Neuronal stem cell (in vitro differentiated cells): Measurements from ENCODE around the gene KCNA10.

Experiments
- DNase-seq: peaks from one replicate; pipeline ENCODE4 v3.0.0-alpha.2; 2013; ENCODE audit warnings: low spot score
- H2AFZ ChIP-seq: one replicate; pipeline ENCODE4 v1.6.1; 2013; ENCODE audit warnings: mild to moderate bottlenecking, low read length, inconsistent platforms
- H2AK5ac ChIP-seq: 2 replicates; pipeline ENCODE4 v1.6.1; 2013; ENCODE audit warnings: low read depth, mild to moderate bottlenecking, inconsistent platforms, low read length, moderate library complexity, mixed read lengths
- H2BK120ac ChIP-seq: 2 replicates; pipeline ENCODE4 v1.6.1; 2013; ENCODE audit warnings: low read depth, mild to moderate bottlenecking, inconsistent platforms, low read length, moderate library complexity, mixed read lengths
- H2BK12ac ChIP-seq: one replicate; pipeline ENCODE4 v1.6.1; 2013; ENCODE audit warnings: low read length, inconsistent platforms
- H2BK15ac ChIP-seq: 2 replicates; pipeline ENCODE4 v1.6.1; 2013; ENCODE audit warnings: mild to moderate bottlenecking, low read length, inconsistent platforms, mixed read lengths
- H2BK5ac ChIP-seq: one replicate; pipeline ENCODE4 v1.6.1; 2013; ENCODE audit warnings: inconsistent platforms, mild to moderate bottlenecking, low read length, moderate library complexity
- H3K14ac ChIP-seq: one replicate; pipeline ENCODE4 v1.6.1; 2013; ENCODE audit warnings: low read length, inconsistent platforms
- H3K18ac ChIP-seq: 2 replicates; pipeline ENCODE4 v1.6.1; 2013; ENCODE audit warnings: low read length, inconsistent platforms
- H3K23ac ChIP-seq: 2 replicates; pipeline ENCODE4 v1.6.1; 2013; ENCODE audit warnings: low read depth, mild to moderate bottlenecking, mixed read lengths, low read length, inconsistent platforms; ENCODE audit not compliant: poor library complexity
- H3K27ac ChIP-seq: replicated peaks from 3 replicates; pipeline ENCODE4 v1.5.1; 2013; ENCODE audit warnings: low read length, inconsistent platforms
- H3K27me3 ChIP-seq, 3 experiments: 2 replicates each; pipeline ENCODE4 v1.6.1; 2013; ENCODE audit warnings: low read length in 3 of 3, mild to moderate bottlenecking in 2 of 3, inconsistent platforms in 1 of 3, low read depth in 1 of 3, mixed read lengths in 1 of 3, moderate library complexity in 1 of 3; ENCODE audit not compliant: control insufficient read depth in 3 of 3, insufficient read depth in 3 of 3
- H3K36me3 ChIP-seq, 2 donors: replicated peaks in 1 of 2; 2 replicates each; pipeline ENCODE4 v1.6.1; 2013; ENCODE audit warnings: low read length in 2 of 2; ENCODE audit not compliant: control insufficient read depth in 2 of 2, insufficient read depth in 2 of 2
- H3K4ac ChIP-seq: 2 replicates; pipeline ENCODE4 v1.6.1; 2013; ENCODE audit warnings: inconsistent platforms, mild to moderate bottlenecking, low read length, moderate library complexity
- H3K4me1 ChIP-seq, 2 donors: 1 replicate in 1 of 2; 2 replicates in 1 of 2; pipeline ENCODE4 v1.6.1; 2013; ENCODE audit warnings: low read length in 2 of 2, low read depth in 1 of 2; ENCODE audit not compliant: control insufficient read depth in 2 of 2, insufficient read depth in 1 of 2
- H3K4me2 ChIP-seq: one replicate; pipeline ENCODE4 v1.6.1; 2013; ENCODE audit warnings: mild to moderate bottlenecking, low read length, inconsistent platforms; ENCODE audit not compliant: insufficient read depth, poor library complexity, severe bottlenecking
- H3K4me3 ChIP-seq, 2 donors: 2 replicates each; pipeline ENCODE4 v1.5.1; 2013; ENCODE audit warnings: low read length in 2 of 2, mild to moderate bottlenecking in 2 of 2, inconsistent platforms in 1 of 2, moderate library complexity in 1 of 2
- H3K79me1 ChIP-seq: one replicate; pipeline ENCODE4 v1.6.1; 2013; ENCODE audit warnings: low read depth, mild to moderate bottlenecking, inconsistent platforms, low read length, moderate library complexity
- H3K9ac ChIP-seq: one replicate; pipeline ENCODE4 v1.6.1; 2013; ENCODE audit warnings: mild to moderate bottlenecking, low read depth, low read length, inconsistent platforms; ENCODE audit not compliant: poor library complexity
- H3K9me3 ChIP-seq, 2 donors: replicated peaks in 1 of 2; 2 replicates each; pipeline versions ENCODE3 to v1.6.1; 2013; ENCODE audit warnings: low read length in 2 of 2, mild to moderate bottlenecking in 2 of 2, inconsistent platforms in 1 of 2, low read depth in 1 of 2, mixed read lengths in 1 of 2, moderate library complexity in 1 of 2; ENCODE audit not compliant: control insufficient read depth in 2 of 2, insufficient read depth in 1 of 2
- H4K8ac ChIP-seq: one replicate; pipeline ENCODE4 v1.6.1; 2013; ENCODE audit warnings: low read depth, mild to moderate bottlenecking, inconsistent platforms, low read length, moderate library complexity
- H4K91ac ChIP-seq: one replicate; pipeline ENCODE4 v1.6.1; 2013; ENCODE audit warnings: low read length, low read depth, mild to moderate bottlenecking, inconsistent platforms; ENCODE audit not compliant: poor library complexity
- WGBS, 2 donors: extraction: QIAGEN DNeasy Blood & Tissue Kit; methylation state at CpG; one replicate each; pipeline ENCODE4 v1.1.7; 2013; ENCODE audit warnings: missing lambda C conversion rate in 2 of 2, mixed read lengths in 1 of 2; ENCODE audit not compliant: insufficient read length in 2 of 2, insufficient replicate concordance in 1 of 2; ENCODE audit errors: extremely low coverage in 2 of 2; 5-methylcytosine and 5-hydroxymethylcytosine counted together

The KCNA10 gene

GRCh38 chr1:110495926-110496600 is 22.9 kb downstream of the KCNA10 start:
- Histone ChIP-seq H3K27me3 (peaks cover 0 to 3% (median 0%) of the 10 kb centered on the region in 3 experiments), H2BK5ac (no peak overlapping the region), H4K8ac (no peak overlapping the region), H3K4me2 (no peak overlapping the region), H3K23ac (no peak overlapping the region), H3K79me1 (no peaks in the 10 kb centered on the region), H3K4ac (no peak overlapping the region), H2BK15ac (no peak overlapping the region), H3K14ac (no peak overlapping the region), H3K4me1 (peaks cover 0 to 12% of the 10 kb centered on the region in 2 donors), H3K9me3 (no peaks in the 10 kb centered on the region), H2AFZ (no peak overlapping the region), H3K27ac (no peak overlapping the region), H2AK5ac (no peak overlapping the region), H2BK12ac (no peak overlapping the region), H3K36me3 (no peaks in the 10 kb centered on the region), H3K4me3 (no peak overlapping the region), H4K91ac (no peak overlapping the region), H3K18ac (no peak overlapping the region), H2BK120ac (no peak overlapping the region), H3K9ac (no peak overlapping the region)
- WGBS, 2 donors = no CpG with 5 or more reads among the region's 8 CpGs
- peak; percentile 81 for DNase-seq

- Histone ChIP-seq H2AFZ (peak overlapping the region; percentile 51), H3K27ac (no peak overlapping the region), H2AK5ac (no peak overlapping the region), H2BK15ac (no peak overlapping the region), H3K9me3 (no peaks in the 10 kb centered on the region), H3K14ac (no peak overlapping the region), H3K4me1 (peaks cover 0 to 12% of the 10 kb centered on the region in 2 donors), H3K79me1 (no peaks in the 10 kb centered on the region), H2BK120ac (no peak overlapping the region), H4K8ac (no peak overlapping the region), H3K23ac (no peak overlapping the region), H3K18ac (no peak overlapping the region), H2BK5ac (no peak overlapping the region), H3K4ac (no peak overlapping the region), H3K9ac (no peak overlapping the region), H3K4me3 (no peak overlapping the region), H3K36me3 (no peaks in the 10 kb centered on the region), H3K27me3 (peaks cover 0 to 3% (median 0%) of the 10 kb centered on the region in 3 experiments), H3K4me2 (no peak overlapping the region), H2BK12ac (no peak overlapping the region), H4K91ac (no peak overlapping the region)
- DNase-seq = no peak
- WGBS, 2 donors = no CpG with 5 or more reads among the region's 21 CpGs
Measured at GRCh38 chr1:110494522-110495406, 24.2 kb downstream of the KCNA10 start.

DNA sequence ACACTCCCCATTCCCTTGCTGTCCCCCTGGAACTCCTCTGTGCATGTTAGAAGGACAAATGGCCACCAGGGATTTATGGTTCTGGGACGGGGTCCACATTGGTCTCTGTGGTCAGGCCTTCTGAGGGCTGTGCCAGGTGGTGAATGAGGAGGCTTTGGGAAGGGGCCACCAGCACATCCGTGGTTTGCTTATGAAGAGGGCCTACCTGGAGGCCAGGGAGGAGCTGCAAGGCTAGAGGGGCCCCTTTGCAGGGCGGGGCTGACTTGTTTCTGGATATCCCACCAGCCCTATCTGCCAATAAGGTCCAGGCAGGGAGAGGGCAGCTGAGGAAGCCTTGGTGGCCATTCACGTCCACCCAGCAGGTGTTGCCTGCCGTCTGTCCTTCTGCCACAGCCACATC is 24.9 kb downstream of the KCNA10 start:
- H4K91ac ChIP-seq = no peak overlapping the region
- H3K18ac ChIP-seq = no peak overlapping the region
- WGBS, 2 donors = no CpG with 5 or more reads among the region's 5 CpGs
- no peak overlapping the region for H4K8ac ChIP-seq
- H3K4me1 ChIP-seq = peaks cover 0 to 12% of the 10 kb centered on the region in 2 donors
- H3K23ac ChIP-seq = no peak overlapping the region
- no peak overlapping the region for H3K4me3 ChIP-seq
- H3K79me1 ChIP-seq = no peaks in the 10 kb centered on the region
- no peak overlapping the region for H2AK5ac ChIP-seq
- no peak overlapping the region for H3K9ac ChIP-seq
- H3K4me2 ChIP-seq = no peak overlapping the region
- no peak overlapping the region for H2BK120ac ChIP-seq
- no peaks in the 10 kb centered on the region for H3K9me3 ChIP-seq
- no peak overlapping the region for H2BK15ac ChIP-seq
- no peak overlapping the region for H2AFZ ChIP-seq
- no peak overlapping the region for H2BK12ac ChIP-seq
- H3K4ac ChIP-seq = no peak overlapping the region
- no peak overlapping the region for H3K14ac ChIP-seq
- no peaks in the 10 kb centered on the region for H3K36me3 ChIP-seq
- peaks cover 0 to 3% (median 0%) of the 10 kb centered on the region in 3 experiments for H3K27me3 ChIP-seq
- H2BK5ac ChIP-seq = no peak overlapping the region
- no peak overlapping the region for H3K27ac ChIP-seq
- DNase-seq = no peak

- no peak overlapping the region for H2BK15ac ChIP-seq
- no peak overlapping the region for H3K4ac ChIP-seq
- H3K9me3 ChIP-seq = no peaks in the 10 kb centered on the region
- H3K4me2 ChIP-seq = no peak overlapping the region
- H3K4me1 ChIP-seq = peaks cover 0 to 12% of the 10 kb centered on the region in 2 donors
- no peak overlapping the region for H4K91ac ChIP-seq
- WGBS, 2 donors = no CpG with 5 or more reads among the region's 5 CpGs
- H3K9ac ChIP-seq = no peak overlapping the region
- DNase-seq = no peak
- no peak overlapping the region for H2BK12ac ChIP-seq
- H3K27me3 ChIP-seq = no peaks in the 10 kb centered on the region
- peak overlapping the region; percentile 27 for H3K18ac ChIP-seq
- no peak overlapping the region for H3K27ac ChIP-seq
- no peak overlapping the region for H3K4me3 ChIP-seq
- H2AK5ac ChIP-seq = no peak overlapping the region
- no peaks in the 10 kb centered on the region for H3K79me1 ChIP-seq
- no peak overlapping the region for H2BK5ac ChIP-seq
- H2BK120ac ChIP-seq = no peak overlapping the region
- no peaks in the 10 kb centered on the region for H3K36me3 ChIP-seq
- H3K23ac ChIP-seq = no peak overlapping the region
- no peak overlapping the region for H4K8ac ChIP-seq
- H2AFZ ChIP-seq = no peak overlapping the region
- no peak overlapping the region for H3K14ac ChIP-seq
Measured at GRCh38 chr1:110493059-110493699, 25.8 kb downstream of the KCNA10 start.
